CD4-positive, alpha-beta T cell treated with Interleukin-4 for 4 hours (primary cell): ENCODE data around the gene PLK3.
A peak's percentile ranks its signal among the peaks of the same experiment; 100 is the strongest.
"Not testable (repeated sequence)": the region's sequence is repeated elsewhere in the genome, so short reads cannot be mapped to it uniquely, and the experiment has no call there.

Experiments used
- DNase-seq: peaks from one replicate; pipeline ENCODE4 v3.0.0-alpha.2; 2020

PLK3 gene

DNA sequence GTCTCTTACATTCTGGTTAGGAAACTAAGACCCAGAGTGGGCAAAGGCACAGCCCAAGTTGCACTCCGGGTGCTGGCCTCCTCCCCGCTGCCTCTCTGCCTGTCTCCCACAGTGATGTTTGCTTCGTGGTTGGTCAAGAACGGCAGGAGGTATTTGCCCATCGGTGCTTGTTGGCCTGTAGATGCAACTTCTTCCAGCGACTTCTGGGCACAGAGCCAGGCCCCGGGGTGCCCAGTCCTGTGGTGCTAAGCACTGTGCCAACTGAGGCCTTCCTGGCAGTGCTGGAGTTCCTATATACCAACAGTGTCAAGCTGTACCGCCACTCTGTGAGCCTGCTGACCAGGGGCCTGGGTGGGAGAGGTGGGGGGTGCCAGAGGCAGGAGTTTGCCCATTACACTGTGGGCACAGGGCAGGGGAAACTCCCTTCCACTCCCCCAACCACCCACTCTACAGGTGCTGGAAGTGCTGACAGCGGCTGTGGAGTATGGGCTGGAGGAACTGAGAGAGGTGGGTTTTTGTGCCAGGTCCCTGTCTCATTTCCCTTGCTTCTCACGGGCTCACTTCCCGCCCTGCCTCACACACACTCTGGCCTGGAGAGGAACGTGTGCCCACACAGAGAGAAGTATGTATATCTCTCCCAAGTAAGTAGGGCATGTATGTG lies 10.1 kb downstream of the PLK3 start:
- DNase-seq = no peak

DNA sequence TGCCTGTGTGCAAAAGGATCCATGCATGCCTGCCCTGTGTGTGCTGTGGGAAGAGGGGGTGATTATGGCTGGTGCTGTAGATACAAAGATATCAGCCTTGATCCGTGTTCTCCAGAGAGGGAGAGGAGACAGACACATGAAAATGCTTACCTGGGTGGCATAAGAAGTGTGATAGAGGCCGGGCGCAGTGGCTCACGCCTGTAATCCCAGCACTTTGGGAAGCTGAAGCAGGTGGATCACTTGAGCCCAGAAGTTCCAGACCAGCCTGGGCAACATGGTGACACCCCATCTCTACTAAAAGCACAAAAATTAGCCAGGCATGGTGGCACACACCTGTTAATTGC lies 10.6 kb downstream of the PLK3 start:
- DNase-seq = not testable (repeated sequence)

DNA sequence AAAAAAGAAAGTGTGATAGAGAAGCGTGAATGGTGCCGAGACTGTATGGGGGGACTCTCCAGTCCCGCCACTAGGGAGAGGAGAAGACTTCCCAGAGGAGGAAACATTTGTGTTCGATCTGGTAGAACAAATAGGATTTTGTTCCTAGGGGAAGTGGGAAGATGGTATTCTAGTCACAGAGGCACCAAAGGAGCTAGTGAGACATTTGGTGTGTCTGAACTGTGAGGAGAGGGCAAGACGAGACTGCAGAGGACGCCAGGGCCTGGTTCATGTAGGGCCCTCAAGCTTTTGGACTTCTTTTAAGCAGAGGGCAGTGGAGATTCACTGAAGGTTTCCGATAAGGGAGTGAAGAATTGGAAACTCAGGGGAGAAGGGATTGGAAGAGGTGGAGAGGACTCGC lies 11.1 kb downstream of the PLK3 start:
- no peak for DNase-seq

GRCh38 chr1:44812822-44813543 lies 12.8 kb downstream of the PLK3 start:
- no peak for DNase-seq

GRCh38 chr1:44815926-44816325 lies 15.7 kb downstream of the PLK3 start:
- DNase-seq = not testable (repeated sequence)

DNA sequence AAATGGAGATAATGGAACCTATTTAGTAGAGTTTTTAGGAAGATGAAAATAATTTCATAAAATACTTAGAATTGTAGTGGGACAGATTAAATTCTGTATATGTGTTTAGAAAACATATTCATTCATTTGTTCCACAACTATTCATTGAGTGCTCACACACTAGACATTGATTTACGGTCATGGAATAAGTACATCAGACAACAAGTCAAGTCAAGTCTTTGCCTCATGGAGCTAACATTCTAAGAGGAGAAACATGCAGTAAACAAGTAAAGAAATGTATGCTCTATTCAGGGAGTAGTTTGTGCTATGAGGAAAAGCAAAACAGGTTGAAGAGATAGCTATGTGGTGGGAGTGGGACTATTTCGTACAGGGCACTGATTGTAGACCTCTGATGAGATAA lies 17.1 kb downstream of the PLK3 start:
- no peak for DNase-seq

GRCh38 chr1:44817771-44818495 lies 17.8 kb downstream of the PLK3 start:
- DNase-seq = no peak

DNA sequence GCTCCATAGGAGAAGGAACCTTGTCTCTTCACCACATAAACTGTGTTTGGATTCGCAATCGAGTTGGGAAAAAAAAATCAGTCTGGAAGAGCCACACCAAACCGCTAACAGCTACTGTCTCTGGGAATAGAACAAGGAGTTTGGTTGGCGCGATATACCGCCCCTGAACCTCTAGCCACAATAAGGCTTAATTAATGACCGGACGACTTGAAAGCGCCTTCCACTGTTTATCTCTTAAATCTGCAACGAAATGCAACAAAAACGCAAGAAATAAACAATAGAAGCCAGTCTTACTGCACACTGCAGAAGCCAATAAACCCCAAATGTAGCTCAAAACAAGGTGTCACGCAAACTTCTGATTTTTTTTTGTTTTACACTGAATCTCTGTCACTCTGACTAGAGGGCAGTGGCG lies 19.0 kb downstream of the PLK3 start:
- DNase-seq = no peak

- DNase-seq = peak; percentile 81
Observed at GRCh38 chr1:44819608-44820327, 19.6 kb downstream of the PLK3 start.

GRCh38 chr1:44820328-44821239 lies 20.4 kb downstream of the PLK3 start:
- DNase-seq = no peak

DNA sequence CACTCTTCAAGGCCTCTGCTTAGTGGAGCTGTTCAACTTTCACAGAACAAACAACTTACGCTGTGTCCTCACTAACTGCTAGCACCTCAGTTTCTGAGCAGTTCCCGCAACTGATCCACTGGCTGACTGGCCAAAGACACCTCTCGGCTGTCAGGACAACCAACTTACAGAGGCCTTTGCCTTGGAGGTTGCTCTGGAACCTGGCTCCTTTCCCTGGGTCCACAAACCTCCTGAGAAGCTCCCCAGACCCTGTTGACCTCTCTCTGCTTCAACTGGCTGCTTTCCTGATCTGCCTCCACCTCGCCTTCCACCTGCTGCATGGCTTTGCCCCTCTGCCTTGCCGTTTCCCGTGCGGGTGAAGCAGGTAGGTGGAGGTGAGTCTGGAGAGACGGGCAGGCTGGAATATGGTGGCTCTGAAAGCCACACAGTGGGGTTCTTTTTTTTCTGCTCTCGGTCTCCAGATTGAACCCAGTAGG lies 21.1 kb downstream of the PLK3 start:
- no peak for DNase-seq

DNA sequence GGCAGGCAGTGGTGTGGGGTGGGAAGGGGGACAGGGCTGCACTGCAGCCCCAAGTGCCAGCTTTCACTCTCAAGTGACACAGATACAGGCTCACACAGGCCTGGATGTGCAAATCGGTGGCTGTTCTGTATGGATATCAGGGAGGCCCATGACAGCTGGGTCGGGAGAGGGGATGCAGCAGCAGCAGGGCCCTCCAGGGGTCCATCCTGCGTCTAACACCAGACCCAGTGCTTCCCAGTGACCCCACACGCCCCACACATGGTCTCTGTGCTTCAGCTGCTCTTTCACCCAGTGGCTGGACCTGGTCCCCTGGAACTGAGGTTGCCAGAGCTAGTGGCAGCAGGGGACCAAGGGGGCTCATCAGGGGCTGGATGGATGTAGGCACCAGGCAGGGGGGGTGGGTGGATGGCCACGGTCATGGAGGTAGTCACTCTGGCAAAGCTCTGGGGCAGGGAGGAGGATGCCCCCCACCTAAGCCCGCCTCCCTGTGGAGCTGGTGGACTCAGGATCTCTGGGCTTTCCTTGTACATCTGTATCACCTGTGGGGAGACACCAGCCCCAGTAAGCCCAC lies 22.0 kb downstream of the PLK3 start:
- no peak for DNase-seq

DNA sequence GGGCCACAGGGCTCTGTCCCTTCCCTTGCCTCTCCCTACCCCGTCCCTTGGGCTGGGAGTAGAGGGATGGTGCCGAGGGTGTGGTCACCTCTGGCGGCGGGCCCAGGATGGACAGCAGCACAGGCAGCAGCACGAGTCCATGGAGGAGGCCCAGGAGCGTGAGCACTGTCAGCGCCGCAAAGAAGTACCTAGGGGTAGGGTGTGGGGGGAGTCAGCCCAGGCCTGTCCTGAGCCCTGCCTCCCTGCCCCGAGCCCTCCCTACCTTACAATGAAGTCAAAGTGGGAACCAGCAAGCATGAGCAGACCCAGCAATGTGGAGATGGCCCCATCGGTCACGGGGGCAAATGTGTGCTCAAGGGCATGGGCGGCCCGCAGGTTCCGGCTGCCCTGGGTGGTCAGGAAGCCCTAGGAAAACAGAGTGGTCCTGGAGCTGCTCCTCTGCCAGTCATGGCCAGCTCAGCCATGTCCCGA lies 22.8 kb downstream of the PLK3 start:
- no peak for DNase-seq

DNA sequence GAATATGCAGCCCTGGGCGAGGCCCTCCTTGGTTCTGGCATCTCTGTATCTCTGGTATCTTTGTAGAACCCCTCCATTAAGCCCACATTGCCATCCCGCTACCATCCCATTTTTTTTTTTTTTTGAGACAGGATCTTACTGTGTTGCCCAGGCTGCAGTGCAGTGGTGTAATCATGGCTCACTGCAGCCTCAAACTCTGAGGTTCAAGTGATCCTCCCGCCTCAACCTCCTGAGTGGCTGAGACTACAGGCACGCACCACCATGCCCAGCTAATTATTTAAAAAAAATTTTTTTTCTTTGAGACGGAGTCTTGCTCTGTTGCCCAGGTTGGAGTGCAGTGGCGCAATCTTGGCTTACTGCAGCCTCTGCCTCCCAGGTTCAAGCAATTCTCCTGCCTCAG lies 24.2 kb downstream of the PLK3 start:
- DNase-seq = not testable (repeated sequence)

DNA sequence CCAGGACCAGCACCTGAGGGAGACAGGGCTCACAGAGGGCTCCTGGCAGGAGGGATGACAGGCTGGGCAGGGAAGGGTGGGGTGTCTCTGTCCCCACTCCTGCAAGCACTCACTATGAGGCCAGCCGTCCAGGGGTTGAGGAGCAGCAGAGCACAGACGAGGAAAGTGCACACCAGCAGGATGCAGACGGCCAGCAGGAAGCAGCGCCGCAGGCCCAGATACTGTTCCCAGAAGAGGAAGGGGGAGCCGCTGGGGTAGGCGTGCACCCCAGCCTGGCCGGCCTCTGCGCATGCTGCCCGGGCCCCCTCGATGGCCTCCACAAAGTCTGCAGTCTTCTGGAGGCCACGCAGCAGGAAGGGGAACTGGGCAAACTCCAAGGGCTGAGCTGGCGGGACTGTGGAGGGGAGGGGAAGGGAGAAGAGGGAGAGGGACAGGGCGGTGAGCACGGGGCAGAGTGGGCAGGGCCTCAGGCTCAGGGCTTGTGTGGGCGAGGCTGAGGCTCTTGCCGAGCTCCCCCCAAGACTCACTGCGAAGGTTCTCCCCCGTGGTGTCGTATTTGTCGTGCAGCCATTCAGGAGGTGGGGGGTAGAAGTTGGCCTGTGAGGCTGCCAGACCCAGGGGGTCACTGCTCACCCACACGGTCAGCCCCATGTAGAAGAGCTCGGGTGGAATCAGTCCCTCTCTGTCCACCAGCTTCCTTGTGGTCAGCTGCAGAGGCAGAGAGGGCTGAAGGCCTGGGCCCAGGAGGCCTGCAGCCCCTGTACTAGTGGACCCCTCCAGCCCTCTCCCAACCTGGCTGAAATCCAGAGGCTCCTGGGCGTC lies 26.4 kb downstream of the PLK3 start:
- no peak for DNase-seq

DNA sequence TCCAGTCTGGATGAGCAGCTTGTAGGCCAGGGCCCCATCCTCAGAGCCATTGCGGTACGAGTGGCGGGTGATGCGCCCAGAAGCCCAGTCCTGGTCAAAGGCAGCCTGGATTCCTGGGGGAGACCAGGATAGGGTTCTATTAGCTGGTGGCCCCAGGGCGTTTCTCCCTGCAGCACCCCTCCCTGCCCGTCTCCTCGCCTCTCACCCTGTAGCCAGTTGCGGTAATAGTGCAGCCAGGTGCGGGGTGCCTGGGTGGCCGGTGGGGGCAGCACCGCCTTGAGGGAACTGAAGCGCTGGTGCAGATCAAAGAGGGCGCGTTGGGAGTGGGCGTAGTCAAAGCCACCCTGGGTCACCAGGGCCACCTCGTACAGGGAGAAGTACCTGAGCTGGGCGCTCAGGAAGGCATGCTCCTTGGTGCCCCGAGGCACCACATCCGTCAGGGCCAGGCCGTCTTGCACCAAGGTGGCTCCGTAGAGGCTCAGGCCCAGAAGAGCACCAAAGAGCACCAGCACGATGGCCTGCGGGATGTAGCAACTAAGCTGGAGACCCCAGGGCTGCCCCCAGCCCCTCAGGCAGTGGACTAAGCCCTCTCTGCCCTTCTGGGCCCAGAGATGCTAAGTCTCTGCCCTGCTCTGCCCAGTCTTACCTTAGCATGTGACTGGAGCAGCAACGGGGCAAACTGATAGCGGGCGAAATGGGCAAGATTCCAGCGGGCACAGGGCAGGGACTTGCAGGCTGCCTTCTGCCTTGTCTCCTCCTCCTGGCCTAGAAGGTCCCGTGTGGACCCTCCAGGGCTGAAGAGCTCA lies 27.2 kb downstream of the PLK3 start:
- DNase-seq = no peak

DNA sequence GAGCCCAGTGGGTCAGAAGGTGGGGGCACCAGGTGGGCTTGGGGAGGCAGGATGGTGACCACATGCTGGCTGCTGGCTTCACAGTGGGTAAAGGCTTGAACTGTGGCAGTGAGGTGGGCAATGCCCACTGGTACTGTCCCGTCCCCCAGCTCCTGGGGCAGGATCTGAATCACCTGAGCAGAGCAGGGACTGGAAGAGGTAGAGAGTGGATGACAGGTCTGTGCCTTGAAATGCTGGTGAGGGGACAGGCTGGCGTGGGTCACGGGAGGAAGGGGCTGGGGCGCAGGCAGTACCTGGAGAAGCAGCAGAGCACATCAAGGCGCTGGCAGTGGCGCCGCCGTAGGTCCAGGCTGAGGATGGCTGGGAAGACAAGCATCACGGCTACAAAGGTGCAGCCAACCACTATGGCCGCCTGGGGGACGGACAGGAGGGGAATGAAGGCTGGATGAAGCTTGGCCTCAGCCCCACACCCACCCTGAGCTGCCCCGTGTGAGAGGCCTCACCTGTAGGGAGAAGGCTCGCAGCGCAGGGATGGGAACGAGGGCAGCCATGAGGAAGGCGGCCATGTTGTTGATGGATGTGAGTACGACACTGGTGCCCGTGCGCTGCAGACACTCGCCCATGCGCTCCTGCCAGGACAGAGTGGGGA lies 27.9 kb downstream of the PLK3 start:
- DNase-seq = no peak

DNA sequence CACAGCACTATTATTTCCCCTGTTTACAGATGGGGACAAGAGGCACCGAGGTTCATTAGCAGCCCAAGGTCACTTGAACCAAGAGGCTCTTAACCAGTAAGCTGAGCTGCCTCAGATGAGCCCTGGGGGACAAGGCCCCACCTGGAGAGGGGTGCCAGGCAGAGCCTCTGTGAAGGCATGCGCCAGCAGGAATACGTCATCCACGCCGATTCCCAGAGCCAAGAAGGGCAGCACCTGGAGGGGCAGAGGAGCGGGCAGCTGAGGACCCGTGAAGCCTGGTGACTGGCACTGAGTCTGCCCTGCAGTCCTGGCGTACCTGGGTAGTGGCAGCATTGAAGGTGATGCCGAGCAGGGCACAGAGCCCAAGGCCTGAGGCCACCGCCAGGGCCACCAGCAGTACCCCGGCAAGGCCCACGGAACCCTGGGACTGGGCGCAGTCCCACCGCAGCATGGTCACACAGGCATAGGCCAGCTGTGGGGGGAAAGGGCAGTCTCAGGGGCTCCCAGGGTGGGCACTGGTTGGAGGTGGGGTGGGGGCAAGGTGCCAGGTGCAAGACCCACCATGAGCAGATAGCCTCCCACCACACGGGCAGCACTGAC lies 28.8 kb downstream of the PLK3 start:
- no peak for DNase-seq
